HUES64 (cell line): ENCODE results near the gene CA10.

Source experiments
- H3K27ac ChIP-seq: 2 replicates; pipeline ENCODE4 v1.7.0; 2013; ENCODE audit warnings: low read depth, low read length, inconsistent platforms
- H3K27me3 ChIP-seq: 2 replicates; pipeline ENCODE4 v1.6.1; 2013; ENCODE audit warnings: mild to moderate bottlenecking, low read length; ENCODE audit not compliant: insufficient read depth
- H3K36me3 ChIP-seq: 2 replicates; pipeline ENCODE4 v1.6.1; 2013; ENCODE audit warnings: mild to moderate bottlenecking, low read length; ENCODE audit not compliant: insufficient read depth
- H3K4me1 ChIP-seq: 2 replicates; pipeline ENCODE4 v1.6.1; 2013; ENCODE audit warnings: mild to moderate bottlenecking, low read length, moderate library complexity; ENCODE audit not compliant: insufficient read depth
- H3K4me3 ChIP-seq: 2 replicates; pipeline ENCODE4 v1.5.1; 2013; ENCODE audit warnings: mild to moderate bottlenecking, low read length, moderate library complexity
- H3K9ac ChIP-seq: 2 replicates; pipeline ENCODE4 v1.6.1; 2013; ENCODE audit warnings: mild to moderate bottlenecking, low read depth, low read length
- H3K9me3 ChIP-seq: 2 replicates; pipeline ENCODE4 v1.6.1; 2013; ENCODE audit warnings: low read depth, low read length; ENCODE audit not compliant: insufficient read depth
- WGBS: fragments of 150-250, 120-280 bp; methylation state at CpG from one replicate; pipeline ENCODE4 v1.1.7; 2013; ENCODE audit warnings: missing lambda C conversion rate; 5-methylcytosine and 5-hydroxymethylcytosine counted together

The CA10 gene

DNA sequence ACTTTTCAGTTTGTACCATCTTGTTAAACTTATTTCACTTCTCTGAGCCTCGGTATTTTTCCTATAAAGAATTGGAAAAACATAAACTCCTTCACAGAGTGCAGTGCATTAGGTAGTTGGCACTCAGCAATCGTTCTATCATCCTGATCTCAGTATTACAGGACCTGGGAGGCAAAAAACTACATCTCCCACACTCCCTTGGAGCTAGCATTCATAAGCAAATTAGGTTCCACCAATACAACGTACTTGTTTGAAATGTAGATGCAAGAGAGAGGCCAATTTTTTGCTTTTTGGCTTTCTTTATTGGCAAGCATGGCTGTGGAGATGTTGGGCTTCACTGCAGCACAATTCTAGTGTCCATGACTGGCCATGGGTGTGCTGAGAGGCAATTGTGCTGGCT lies 285.2 kb downstream of the CA10 start:
- H3K27ac ChIP-seq = no peak overlapping the region
- 62% methylated on average over 3 of the region's 3 CpGs for WGBS
- H3K4me1 ChIP-seq = no peaks in the 10 kb centered on the region; the same call in 1 of the 2 replicates
- H3K9me3 ChIP-seq = peaks cover 3% of the 10 kb centered on the region; the same call in 1 of the 2 replicates
- H3K4me3 ChIP-seq = peak overlapping the region; percentile 28; the same call in 1 of the 2 replicates
- H3K9ac ChIP-seq = no peak overlapping the region
- H3K36me3 ChIP-seq = no peaks in the 10 kb centered on the region
- H3K27me3 ChIP-seq = no peaks in the 10 kb centered on the region

DNA sequence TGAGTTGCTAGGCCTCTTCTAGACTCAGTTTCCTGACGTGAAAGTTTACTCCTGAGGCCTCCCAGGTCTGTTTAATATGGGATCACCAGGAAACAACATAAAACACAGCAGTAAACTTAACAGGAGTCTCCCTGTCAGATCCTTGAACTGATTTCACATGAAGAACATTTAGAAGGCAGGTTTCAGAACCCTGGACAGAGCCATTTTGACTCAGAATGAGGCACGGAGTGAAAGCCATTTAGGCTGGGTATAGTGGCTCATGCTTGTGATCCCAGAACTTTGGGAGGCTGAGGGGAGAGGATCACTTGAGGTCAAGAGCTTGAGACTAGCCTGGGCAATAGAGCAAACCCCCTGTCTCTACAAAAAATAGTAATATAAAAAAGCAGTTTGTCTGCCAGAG lies 289.1 kb downstream of the CA10 start:
- 1% methylated on average over 2 of the region's 2 CpGs for WGBS
- no peaks in the 10 kb centered on the region for H3K9me3 ChIP-seq
- H3K27ac ChIP-seq = no peak overlapping the region
- no peaks in the 10 kb centered on the region; the same call in 1 of the 2 replicates for H3K4me1 ChIP-seq
- no peak overlapping the region for H3K9ac ChIP-seq
- H3K27me3 ChIP-seq = no peaks in the 10 kb centered on the region
- no peak overlapping the region for H3K4me3 ChIP-seq
- H3K36me3 ChIP-seq = no peaks in the 10 kb centered on the region

DNA sequence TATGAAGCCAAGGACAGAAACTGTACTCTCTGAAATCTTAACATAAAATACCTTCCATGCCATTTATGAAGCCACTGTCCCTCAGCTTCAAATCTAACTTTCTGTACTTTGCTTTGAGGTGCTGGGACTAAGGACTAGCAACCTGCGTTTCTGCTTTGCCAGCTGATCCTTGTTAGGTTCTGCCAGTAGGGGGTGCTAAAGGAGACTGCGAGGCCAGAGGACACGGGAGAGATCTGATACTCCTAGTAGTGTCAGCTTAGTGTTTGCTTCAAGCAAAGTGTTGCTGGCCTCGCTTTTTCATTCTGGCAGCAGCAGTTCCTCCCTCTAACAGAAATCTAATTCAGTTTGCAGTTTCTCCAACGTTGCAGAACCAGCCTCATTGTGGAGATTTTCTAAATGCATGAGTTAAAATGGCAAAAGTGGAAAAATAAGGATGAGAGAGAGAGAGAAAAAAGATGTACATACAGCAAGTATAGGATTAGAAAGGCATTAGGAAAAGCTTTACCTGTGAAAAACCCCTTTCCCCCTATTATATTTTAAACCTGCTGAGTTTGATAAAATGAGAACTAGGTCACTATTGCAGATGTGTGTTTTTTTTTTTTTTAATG lies 297.5 kb downstream of the CA10 start:
- no peak overlapping the region for H3K27ac ChIP-seq
- no peak overlapping the region for H3K9ac ChIP-seq
- no peaks in the 10 kb centered on the region for H3K36me3 ChIP-seq
- H3K27me3 ChIP-seq = no peaks in the 10 kb centered on the region
- H3K9me3 ChIP-seq = peaks cover 11% of the 10 kb centered on the region
- 0 out of 2 replicates have a peak, but pooled peaks cover 3% of the 10 kb centered on the region for H3K4me1 ChIP-seq
- 34% methylated on average over 5 of the region's 5 CpGs for WGBS
- no peak overlapping the region for H3K4me3 ChIP-seq

DNA sequence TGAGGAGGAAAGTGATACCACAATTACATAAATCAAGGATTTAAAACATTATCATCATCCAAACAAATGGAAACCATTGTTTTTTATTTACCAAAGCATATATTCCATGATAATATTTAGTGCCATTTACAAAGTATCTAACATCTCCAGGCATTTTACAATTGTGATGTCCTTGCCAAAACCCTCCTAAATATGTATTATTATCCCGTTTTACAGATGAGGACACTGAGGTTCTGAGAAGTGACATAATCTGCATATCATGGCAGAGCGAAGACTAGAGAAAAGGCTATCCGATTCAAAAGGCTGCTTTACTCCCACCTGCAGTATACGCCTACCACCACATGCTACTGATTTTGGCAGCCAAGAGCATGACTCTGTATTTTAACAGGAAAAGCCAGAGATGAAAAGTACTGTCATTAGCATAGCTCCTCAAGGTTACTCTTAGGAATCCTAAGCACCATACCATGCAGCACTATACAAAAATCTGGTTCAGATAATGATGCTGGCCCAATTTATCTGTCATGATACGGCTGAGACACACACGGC lies 301.4 kb downstream of the CA10 start:
- 88% methylated on average over 6 of the region's 6 CpGs for WGBS
- H3K27me3 ChIP-seq = no peaks in the 10 kb centered on the region
- no peak overlapping the region for H3K27ac ChIP-seq

DNA sequence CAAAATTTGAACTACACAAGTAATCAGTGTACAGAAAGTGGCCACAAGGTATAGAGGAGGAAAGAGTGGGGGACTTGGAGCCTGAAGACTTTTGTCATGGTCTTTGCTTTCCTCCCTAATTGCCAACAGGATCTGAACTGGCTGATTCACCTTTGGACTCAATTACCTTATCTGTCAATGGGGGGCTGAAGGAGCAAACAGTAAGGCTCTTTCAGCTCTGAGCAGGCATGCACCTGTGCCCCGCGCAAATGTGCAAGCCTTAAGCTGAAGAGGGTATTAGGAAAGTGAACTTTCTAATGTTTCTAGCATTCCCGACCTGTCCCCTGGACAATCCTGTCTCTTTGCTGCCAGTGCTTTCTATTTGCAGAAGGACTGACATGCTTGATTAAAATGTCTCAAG lies 302.7 kb downstream of the CA10 start:
- H3K4me3 ChIP-seq = no peak overlapping the region
- no peaks in the 10 kb centered on the region for H3K36me3 ChIP-seq
- H3K27ac ChIP-seq = no peak overlapping the region
- no peaks in the 10 kb centered on the region; the same call in 1 of the 2 replicates for H3K9me3 ChIP-seq
- no peaks in the 10 kb centered on the region for H3K4me1 ChIP-seq
- no peaks in the 10 kb centered on the region for H3K27me3 ChIP-seq
- WGBS = 77% methylated on average over 3 of the region's 3 CpGs
- H3K9ac ChIP-seq = no peak overlapping the region

More for the DNA sequence above, 301.4 kb downstream of the CA10 start:
- Histone ChIP-seq H3K9ac (no peak overlapping the region), H3K4me1 (0 out of 2 replicates have a peak, but pooled peaks cover 3% of the 10 kb centered on the region), H3K9me3 (no peaks in the 10 kb centered on the region; the same call in 1 of the 2 replicates), H3K4me3 (no peak overlapping the region), H3K36me3 (no peaks in the 10 kb centered on the region)

DNA sequence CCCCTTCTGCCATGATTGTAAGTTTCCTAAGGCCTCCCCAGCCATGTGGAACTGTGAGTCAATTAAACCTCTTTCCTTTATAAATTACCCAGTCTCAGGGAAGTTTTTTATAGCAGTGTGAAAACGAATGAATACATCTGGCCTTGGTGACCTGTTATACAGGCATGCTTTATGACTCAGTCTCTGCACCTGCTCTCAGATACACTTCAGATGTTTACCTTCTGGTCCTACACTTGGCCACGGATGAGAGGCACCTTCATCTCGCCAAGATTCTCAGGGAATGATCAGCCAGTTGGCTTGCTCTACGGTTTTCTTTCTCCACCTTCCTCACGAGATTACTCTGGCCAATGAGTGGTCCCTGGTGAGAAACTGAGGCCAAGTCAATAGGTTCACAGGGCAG lies 304.7 kb downstream of the CA10 start:
- Histone ChIP-seq H3K36me3 (no peaks in the 10 kb centered on the region), H3K27ac (no peak overlapping the region), H3K9ac (no peak overlapping the region), H3K9me3 (no peaks in the 10 kb centered on the region; the same call in 1 of the 2 replicates), H3K4me1 (no peaks in the 10 kb centered on the region), H3K4me3 (no peak overlapping the region), H3K27me3 (no peaks in the 10 kb centered on the region)
- WGBS = 75% methylated on average over 5 of the region's 5 CpGs

DNA sequence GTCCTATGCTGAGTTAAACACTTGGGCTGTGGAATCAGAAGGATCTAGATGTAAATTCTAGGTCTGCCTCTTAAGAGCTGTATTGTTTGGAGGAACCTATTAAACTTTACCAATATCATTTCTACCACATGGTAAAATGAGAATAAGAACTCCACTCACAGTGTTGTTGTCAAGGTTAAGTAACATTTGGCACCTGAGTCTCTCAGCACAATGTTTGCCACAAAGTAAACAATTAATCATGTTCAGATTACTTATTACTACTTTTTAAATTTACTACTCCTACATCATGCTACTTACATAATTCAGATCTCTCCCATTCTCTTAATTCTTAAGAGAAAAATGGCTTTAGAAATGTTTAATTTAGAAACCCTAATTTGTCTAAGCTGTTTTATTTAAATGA lies 305.9 kb downstream of the CA10 start:
- Histone ChIP-seq H3K4me3 (no peak overlapping the region), H3K27ac (no peak overlapping the region), H3K9ac (no peak overlapping the region), H3K9me3 (no peaks in the 10 kb centered on the region; the same call in 1 of the 2 replicates), H3K4me1 (no peaks in the 10 kb centered on the region), H3K36me3 (no peaks in the 10 kb centered on the region), H3K27me3 (no peaks in the 10 kb centered on the region)

DNA sequence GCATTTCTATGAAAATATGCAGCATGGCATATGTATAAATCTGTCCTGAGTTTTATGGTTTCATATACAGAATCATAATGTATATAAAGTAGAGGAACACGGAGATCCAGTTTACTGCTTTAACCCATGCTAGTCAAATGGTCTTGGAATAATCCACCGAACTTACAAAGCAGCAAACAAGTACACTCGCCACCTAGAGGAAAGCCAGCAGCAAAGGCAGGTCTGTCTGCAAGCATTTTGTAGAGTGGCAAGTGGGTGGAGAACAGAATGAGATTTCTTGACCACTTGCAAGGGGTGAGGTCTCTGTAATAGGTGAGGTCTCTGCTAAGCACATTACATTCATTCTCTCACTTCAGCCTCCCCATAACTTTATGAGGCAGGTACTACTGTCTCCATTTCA lies 308.3 kb downstream of the CA10 start:
- no peaks in the 10 kb centered on the region for H3K27me3 ChIP-seq
- no peaks in the 10 kb centered on the region for H3K36me3 ChIP-seq
- H3K9me3 ChIP-seq = no peaks in the 10 kb centered on the region
- H3K27ac ChIP-seq = no peak overlapping the region
- 62% methylated on average over 3 of the region's 3 CpGs for WGBS
- H3K4me3 ChIP-seq = no peak overlapping the region
- no peak overlapping the region for H3K9ac ChIP-seq
- H3K4me1 ChIP-seq = no peaks in the 10 kb centered on the region

DNA sequence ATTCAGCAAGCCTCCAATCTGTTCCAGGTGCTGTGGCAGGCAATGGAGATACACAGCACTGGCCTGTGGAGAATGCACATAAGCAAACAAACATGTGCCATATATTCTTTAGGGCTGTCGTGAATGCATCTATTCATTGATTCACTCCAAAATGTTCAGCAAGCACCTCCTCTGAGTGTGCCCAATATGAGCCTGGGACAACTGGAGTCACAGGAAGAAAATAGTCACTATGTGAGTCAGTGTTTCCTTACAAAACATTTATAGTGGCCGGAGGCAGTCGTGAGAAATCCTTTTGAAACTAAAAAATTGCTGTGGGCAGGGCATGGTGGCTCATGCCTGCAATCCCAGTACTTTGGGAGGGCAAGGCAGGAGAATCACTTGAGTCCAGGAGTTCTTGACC lies 310.1 kb downstream of the CA10 start:
- Histone ChIP-seq H3K9ac (no peak overlapping the region), H3K4me3 (no peak overlapping the region), H3K36me3 (no peaks in the 10 kb centered on the region), H3K9me3 (no peaks in the 10 kb centered on the region), H3K4me1 (no peaks in the 10 kb centered on the region), H3K27me3 (no peaks in the 10 kb centered on the region), H3K27ac (no peak overlapping the region)
- WGBS = 90% methylated on average over 3 of the region's 3 CpGs

DNA sequence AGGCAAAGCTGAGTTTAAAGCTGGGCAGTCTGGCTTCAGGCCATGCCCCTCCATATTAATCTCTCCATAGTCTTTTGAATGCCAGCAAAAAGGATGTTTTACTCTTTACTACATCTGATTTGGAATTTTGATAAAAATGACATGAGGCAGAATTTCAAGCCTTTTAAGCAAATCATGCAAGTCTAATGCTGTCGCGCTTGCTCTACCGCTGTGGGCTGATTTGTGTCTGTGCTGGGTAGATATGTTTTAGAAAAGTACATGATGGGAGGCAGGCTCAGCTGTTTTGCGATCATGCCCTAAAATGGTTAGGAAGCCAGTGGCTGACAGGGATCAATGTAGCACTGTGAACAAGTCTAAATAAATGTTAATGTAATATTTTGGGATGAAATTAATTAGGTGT lies 311.9 kb downstream of the CA10 start:
- Histone ChIP-seq H3K9ac (no peak overlapping the region), H3K4me3 (no peak overlapping the region), H3K36me3 (no peaks in the 10 kb centered on the region), H3K9me3 (no peaks in the 10 kb centered on the region), H3K27me3 (no peaks in the 10 kb centered on the region), H3K4me1 (no peaks in the 10 kb centered on the region), H3K27ac (no peak overlapping the region)
- 96% methylated on average over 4 of the region's 4 CpGs for WGBS

DNA sequence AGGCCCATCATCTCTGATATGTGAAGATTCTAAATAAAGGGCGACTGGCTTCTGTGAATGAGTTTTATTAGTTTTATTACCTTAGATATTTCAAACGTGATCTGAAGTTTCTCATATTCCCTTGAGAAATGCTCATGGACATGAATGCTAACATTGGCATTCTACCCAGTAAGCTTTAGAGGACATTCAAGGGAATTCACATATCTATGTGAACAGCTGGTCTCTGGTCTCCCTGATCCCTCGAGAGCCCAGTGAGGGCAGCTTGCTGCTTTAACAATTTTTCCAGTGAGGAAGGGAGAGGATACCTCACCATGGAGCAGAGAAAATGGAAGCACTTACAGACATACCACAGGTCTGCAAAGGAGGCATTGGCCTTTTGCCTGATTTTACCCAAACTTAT lies 312.7 kb downstream of the CA10 start:
- Histone ChIP-seq H3K4me3 (no peak overlapping the region), H3K4me1 (no peaks in the 10 kb centered on the region), H3K9me3 (no peaks in the 10 kb centered on the region), H3K9ac (no peak overlapping the region), H3K27ac (no peak overlapping the region), H3K36me3 (no peaks in the 10 kb centered on the region), H3K27me3 (no peaks in the 10 kb centered on the region)
- 82% methylated on average over 3 of the region's 3 CpGs for whole genome bisulfite sequencing

DNA sequence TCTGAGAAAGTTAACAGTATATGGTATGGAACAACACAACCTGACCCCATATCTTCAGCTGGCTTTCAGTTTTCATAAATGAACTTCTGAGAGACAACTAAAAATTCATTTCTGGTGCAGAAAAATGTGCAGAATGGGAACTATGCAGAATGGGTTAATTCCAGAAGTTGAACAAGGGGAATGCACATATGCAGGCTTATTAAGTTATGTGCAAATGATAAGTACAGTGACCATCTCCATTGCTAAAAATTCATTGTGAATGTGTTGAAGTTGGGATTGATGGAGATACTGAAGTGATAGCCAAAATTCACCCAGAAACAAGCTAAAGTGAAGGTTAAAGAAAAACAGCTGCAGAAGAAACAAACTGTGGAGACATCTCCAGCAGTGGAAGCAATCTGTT lies 315.8 kb downstream of the CA10 start:
- H3K9me3 ChIP-seq = no peaks in the 10 kb centered on the region
- no peak overlapping the region for H3K9ac ChIP-seq
- no peak overlapping the region for H3K27ac ChIP-seq
- H3K4me1 ChIP-seq = no peaks in the 10 kb centered on the region
- no peak overlapping the region for H3K4me3 ChIP-seq
- H3K36me3 ChIP-seq = no peaks in the 10 kb centered on the region
- H3K27me3 ChIP-seq = no peaks in the 10 kb centered on the region
